GM18520 (cell line): ENCODE results near the gene AATF.

Source experiments
- ATAC-seq: cut with Tn5 transposase; IDR thresholded peaks from one replicate; pipeline ENCODE4 v1.9.1; 2021; ENCODE audit not compliant: unreplicated experiment

The AATF gene

GRCh38 chr17:37098910-37099664 is 150.3 kb downstream of the AATF start:
- no peak for ATAC-seq

- ATAC-seq: no peak
These were observed 151.5 kb downstream of the AATF start for GRCh38 chr17:37100231-37100630.

- no peak for ATAC-seq
These were observed 152.6 kb downstream of the AATF start for GRCh38 chr17:37101306-37101705.

- ATAC-seq: no peak
These were observed 154.5 kb downstream of the AATF start for GRCh38 chr17:37103231-37103630.

GRCh38 chr17:37106049-37106448 is 157.3 kb downstream of the AATF start:
- ATAC-seq: no peak
